B cell (primary cell): Measurements from ENCODE around the gene ADAMTS14.

Experiments
- CTCF ChIP-seq: fragments of 200-600 bp; IDR thresholded peaks from one replicate; pipeline ENCODE4 v1.8.0; 2022; ENCODE audit warnings: antibody characterized with exemption, mild to moderate bottlenecking
- EZH2 ChIP-seq: IDR thresholded peaks from 2 replicates; pipeline ENCODE4 v1.6.1; 2012; ENCODE audit warnings: borderline replicate concordance, low read depth, mild to moderate bottlenecking, moderate library complexity, low read length; ENCODE audit not compliant: insufficient read depth, poor library complexity, severe bottlenecking

- TF ChIP-seq CTCF: no peak
- TF ChIP-seq EZH2: no peak
These were observed 114.6 kb downstream of the ADAMTS14 start for GRCh38 chr10:70786799-70787415.
